HPDE6-E6E7 (cell line): Measurements from ENCODE around the gene UBR3.
"Not testable (repeated sequence)": the region's sequence is repeated elsewhere in the genome, so short reads cannot be mapped to it uniquely, and the experiment has no call there.

Experiments used
- DNase-seq: peaks from one replicate; pipeline ENCODE4 v3.0.0; 2011; ENCODE audit warnings: missing footprints; ENCODE audit errors: extremely low spot score

UBR3 gene

GRCh38 chr2:169824373-169825333 is 2.6 kb upstream of the UBR3 start, which contains the start of gene METTL5:
Gene METTL5 (minus strand): TSS chr2:169824905. CDS start chr2:169824597, 308 bp downstream.
- peak; percentile 77 for DNase-seq

GRCh38 chr2:169828141-169828811 is 1.0 kb downstream of the UBR3 start:
- peak; percentile 42 for DNase-seq

GRCh38 chr2:169834401-169834800 is 7.1 kb downstream of the UBR3 start:
- no peak for DNase-seq

GRCh38 chr2:169838743-169839489 is 11.7 kb downstream of the UBR3 start:
- no peak for DNase-seq

- DNase-seq: no peak
Measured at GRCh38 chr2:169839954-169840746, 12.9 kb downstream of the UBR3 start.

- no peak for DNase-seq
Measured at GRCh38 chr2:169840747-169841142, 13.5 kb downstream of the UBR3 start.

- DNase-seq: not testable (repeated sequence)
Measured at GRCh38 chr2:169841625-169842024, 14.4 kb downstream of the UBR3 start.

GRCh38 chr2:169845016-169845415 is 17.8 kb downstream of the UBR3 start:
- no peak for DNase-seq

- not testable (repeated sequence) for DNase-seq
Measured at GRCh38 chr2:169848959-169849693, 21.9 kb downstream of the UBR3 start.

GRCh38 chr2:169849710-169850109 is 22.5 kb downstream of the UBR3 start:
- DNase-seq: no peak

GRCh38 chr2:169853041-169853668 is 25.9 kb downstream of the UBR3 start:
- DNase-seq: no peak

GRCh38 chr2:169855281-169856258 is 28.3 kb downstream of the UBR3 start:
- not testable (repeated sequence) for DNase-seq

- DNase-seq: no peak
Measured at GRCh38 chr2:169859423-169859822, 32.2 kb downstream of the UBR3 start.

GRCh38 chr2:169860149-169860548 is 32.9 kb downstream of the UBR3 start:
- DNase-seq: no peak

- DNase-seq: no peak
Measured at GRCh38 chr2:169862816-169863215, 35.6 kb downstream of the UBR3 start.

GRCh38 chr2:169865492-169865891 is 38.2 kb downstream of the UBR3 start:
- DNase-seq: no peak

GRCh38 chr2:169866230-169866629 is 39.0 kb downstream of the UBR3 start:
- not testable (repeated sequence) for DNase-seq

- no peak for DNase-seq
Measured at GRCh38 chr2:169867579-169867978, 40.3 kb downstream of the UBR3 start.

- no peak for DNase-seq
Measured at GRCh38 chr2:169868951-169869350, 41.7 kb downstream of the UBR3 start.
